Fibroblast of the aortic adventitia (primary cell): Measurements from ENCODE around the gene RPL37A. TPM values are rescaled to one million over a fixed set of nuclear protein-coding genes. Genes with fewer than 3 reads are reported as not detected.

Experiments
- DNase-seq: peaks from one replicate; pipeline ENCODE4 v3.0.0-alpha.2; 2010; ENCODE audit warnings: low read depth
- H3K4me3 ChIP-seq: 2 replicates; pipeline ENCODE4 v1.5.1; 2011; ENCODE audit warnings: low read depth, mild to moderate bottlenecking, control low read depth, low read length, moderate library complexity
- total RNA-seq: library from RNA; depleted of rRNA; stranded (reverse); fragments of >200 nt; gene quantifications from 2 replicates; pipeline ENCODE4 v1.2.3, GENCODE V29; 2012; ENCODE audit warnings: low replicate concordance
- TF ChIP-seq, protein P1 (sequence below): IDR thresholded peaks from 2 replicates; pipeline ENCODE4 v1.5.1; 2011; ENCODE audit warnings: mild to moderate bottlenecking, low read length, control low read depth, inconsistent platforms; ENCODE audit not compliant: insufficient read depth

Gene RPL37A
- total RNA-seq, 1 donor = 1,513 TPM

DNA sequence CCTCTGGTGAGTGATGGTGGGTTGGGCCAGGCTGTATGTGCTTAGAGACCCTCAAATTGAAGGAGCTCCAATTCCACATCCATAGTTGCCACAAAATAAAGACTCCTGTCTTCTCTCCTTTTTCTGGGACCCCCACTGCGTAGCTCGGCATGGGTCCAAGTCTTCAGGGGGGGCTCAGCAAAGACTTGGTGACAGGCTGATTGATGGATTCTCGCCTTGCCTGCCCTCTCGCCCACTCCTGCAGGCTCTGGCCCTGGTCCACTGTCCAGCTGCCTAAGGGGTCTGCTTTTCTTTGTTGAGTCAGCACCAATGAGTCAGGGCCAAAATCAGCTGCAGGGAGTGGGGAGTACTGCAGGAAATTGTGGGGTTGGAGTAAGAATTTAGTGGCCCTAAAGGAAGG, 21.5 kb downstream of the RPL37A start:
- peak; percentile 26 for DNase-seq
- TF ChIP-seq, protein P1, sequence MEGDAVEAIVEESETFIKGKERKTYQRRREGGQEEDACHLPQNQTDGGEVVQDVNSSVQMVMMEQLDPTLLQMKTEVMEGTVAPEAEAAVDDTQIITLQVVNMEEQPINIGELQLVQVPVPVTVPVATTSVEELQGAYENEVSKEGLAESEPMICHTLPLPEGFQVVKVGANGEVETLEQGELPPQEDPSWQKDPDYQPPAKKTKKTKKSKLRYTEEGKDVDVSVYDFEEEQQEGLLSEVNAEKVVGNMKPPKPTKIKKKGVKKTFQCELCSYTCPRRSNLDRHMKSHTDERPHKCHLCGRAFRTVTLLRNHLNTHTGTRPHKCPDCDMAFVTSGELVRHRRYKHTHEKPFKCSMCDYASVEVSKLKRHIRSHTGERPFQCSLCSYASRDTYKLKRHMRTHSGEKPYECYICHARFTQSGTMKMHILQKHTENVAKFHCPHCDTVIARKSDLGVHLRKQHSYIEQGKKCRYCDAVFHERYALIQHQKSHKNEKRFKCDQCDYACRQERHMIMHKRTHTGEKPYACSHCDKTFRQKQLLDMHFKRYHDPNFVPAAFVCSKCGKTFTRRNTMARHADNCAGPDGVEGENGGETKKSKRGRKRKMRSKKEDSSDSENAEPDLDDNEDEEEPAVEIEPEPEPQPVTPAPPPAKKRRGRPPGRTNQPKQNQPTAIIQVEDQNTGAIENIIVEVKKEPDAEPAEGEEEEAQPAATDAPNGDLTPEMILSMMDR = no peak
- no peak overlapping the region for H3K4me3 ChIP-seq

DNA sequence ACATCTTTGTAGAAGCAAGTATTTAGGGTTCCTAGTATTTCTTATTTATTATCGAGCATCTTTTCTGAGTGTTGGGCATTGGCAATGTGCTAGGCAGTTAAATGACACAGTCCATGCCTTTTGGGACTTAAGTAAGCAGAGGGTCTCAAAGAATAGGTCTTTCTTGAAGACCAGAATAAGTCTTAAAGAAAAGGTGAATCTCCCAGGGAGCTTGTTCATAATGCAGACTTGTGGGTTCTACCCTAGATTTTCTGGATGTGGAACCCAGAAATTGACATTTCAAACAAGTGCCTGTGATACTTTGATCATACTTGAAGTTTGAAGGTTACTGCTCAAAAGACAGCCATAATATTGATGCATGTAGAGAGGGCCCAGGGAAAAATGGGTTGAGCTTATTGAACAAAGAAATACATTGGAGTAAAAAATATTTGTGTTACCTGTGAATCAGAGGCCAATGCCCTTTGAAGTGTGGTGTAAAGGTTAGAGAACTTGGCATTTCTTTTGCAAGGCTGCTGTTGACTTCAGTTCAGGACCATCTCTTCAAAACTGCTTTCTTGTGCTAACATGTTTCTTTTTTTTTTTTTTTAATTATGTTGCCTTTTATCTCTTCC, 24.4 kb downstream of the RPL37A start:
- DNase-seq = no peak
- no peak overlapping the region for H3K4me3 ChIP-seq
- TF ChIP-seq, protein P1 = no peak

DNA sequence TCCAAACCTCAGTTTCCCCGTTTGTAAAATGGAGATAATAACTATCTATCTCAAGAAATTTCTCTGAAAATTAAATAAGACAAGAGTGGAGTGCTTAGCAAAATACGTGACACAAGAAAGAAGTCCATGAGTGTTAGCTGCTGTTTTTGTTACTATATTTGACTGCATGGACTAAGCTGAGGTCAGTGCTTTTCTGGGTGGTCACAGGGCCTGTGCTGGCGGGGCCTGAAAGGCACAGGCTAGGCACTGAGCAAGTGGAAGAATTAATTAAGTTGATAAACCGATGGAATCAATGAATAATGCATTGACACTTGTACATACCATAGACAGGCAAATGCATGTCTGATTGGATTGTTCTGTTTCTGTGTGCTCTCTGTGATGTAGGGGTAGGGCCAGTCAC, 27.3 kb downstream of the RPL37A start:
- no peak overlapping the region for H3K4me3 ChIP-seq
- TF ChIP-seq, protein P1 = no peak
- DNase-seq = no peak

DNA sequence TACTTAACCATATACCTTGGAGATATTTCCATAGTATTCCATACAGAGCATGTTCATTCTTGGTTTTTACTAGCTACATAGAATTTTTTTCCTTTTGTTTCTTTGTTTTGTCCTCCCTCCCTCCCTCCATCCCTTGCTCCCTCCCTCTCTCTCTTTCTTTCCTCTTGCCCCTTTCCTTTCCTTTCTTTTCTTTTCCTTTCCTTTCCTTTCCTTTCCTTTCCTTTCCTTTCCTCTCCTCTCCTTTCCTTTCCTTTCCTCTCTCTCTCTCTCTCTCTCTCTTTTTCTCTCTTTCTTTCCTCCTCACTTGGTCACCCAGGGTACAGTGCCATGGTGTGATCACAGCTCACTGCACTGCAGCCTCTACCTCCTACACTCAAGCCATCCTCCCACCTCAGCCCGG, 28.3 kb downstream of the RPL37A start:
- DNase-seq = no peak
- no peak overlapping the region for H3K4me3 ChIP-seq
- TF ChIP-seq, protein P1 = no peak

DNA sequence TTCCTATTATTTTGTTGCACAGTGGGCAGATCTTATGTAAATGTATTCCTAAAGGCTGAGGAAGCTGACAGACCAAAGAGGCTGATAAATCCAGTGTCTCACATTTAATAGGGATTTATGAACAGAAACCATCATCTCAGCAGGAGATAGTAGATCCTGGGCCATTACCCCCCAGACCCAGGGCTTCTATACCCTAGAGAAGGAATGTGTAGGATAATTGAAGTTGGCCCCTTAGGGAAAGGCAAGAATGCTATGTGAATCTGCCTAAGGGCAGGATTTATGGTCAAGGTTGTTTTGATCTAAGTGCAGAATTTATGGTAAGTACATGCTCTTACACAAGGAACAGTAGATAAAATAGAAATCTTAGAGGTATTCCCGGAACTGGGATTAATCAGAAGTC, 29.0 kb downstream of the RPL37A start:
- H3K4me3 ChIP-seq = no peak overlapping the region
- no peak for DNase-seq
- TF ChIP-seq, protein P1 = no peak

DNA sequence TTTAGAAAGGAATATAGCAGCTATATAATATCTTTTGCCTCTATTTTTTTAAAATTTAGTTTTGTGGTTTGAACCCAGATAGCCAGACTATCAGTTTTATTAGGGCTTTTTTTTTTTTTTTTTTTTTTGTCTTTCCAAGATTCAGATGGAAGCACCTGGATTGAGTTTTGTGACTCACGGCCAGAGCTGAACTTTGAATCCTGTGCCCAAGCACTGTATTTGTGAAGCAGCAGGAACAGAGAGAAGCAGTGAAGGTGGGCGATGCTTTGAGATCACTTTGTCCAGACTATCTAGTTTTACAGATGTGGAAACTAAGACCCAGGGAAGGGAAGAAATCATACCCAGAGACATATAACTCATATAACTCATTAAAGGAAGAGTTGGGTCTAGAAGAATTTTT, 33.9 kb downstream of the RPL37A start:
- TF ChIP-seq, protein P1 = no peak
- DNase-seq = no peak
- H3K4me3 ChIP-seq = no peak overlapping the region

DNA sequence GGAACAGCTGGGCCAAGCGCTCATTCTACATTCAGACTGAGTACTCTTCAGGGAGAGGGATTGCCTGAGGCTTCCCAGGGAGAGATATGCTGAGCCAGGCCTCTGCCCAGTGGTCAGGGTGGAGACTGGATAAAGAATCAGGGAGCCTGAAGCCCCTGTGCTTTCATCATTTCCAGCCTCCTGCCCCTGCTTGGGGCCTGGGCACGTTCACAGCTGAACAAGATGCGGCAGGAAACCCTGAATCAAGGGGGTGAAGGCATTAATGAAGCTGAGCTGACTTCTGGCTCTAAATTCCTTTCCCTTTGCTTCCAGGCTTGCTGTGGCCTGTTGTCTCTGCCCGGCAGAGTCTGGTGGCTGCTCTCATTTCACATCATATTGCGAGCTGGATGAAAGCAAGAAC, 35.0 kb downstream of the RPL37A start:
- H3K4me3 ChIP-seq = no peak overlapping the region
- DNase-seq = no peak
- TF ChIP-seq, protein P1 = no peak
